Central memory CD4-positive, alpha-beta T cell (primary cell): ENCODE measurements around the gene ZFYVE1.
A peak's percentile ranks its signal among the peaks of the same experiment; 100 is the strongest.
"Not testable (repeated sequence)": the region's sequence is repeated elsewhere in the genome, so short reads cannot be mapped to it uniquely, and the experiment has no call there.

Experiments used
- DNase-seq: peaks from one replicate; pipeline ENCODE4 v3.0.0; 2022

The ZFYVE1 gene

GRCh38 chr14:72956741-72957140 lies 70.2 kb downstream of the ZFYVE1 start:
- DNase-seq = not testable (repeated sequence)

GRCh38 chr14:72952171-72952570 lies 74.7 kb downstream of the ZFYVE1 start:
- no peak for DNase-seq

GRCh38 chr14:72948481-72949138 lies 78.3 kb downstream of the ZFYVE1 start:
- peak; percentile 30 for DNase-seq

GRCh38 chr14:72947366-72948160 lies 79.3 kb downstream of the ZFYVE1 start:
- no peak for DNase-seq

- no peak for DNase-seq
Measured at GRCh38 chr14:72946491-72946890, 80.4 kb downstream of the ZFYVE1 start.

- no peak for DNase-seq
Measured at GRCh38 chr14:72945356-72946027, 81.4 kb downstream of the ZFYVE1 start.

GRCh38 chr14:72943876-72944430 lies 83.0 kb downstream of the ZFYVE1 start:
- DNase-seq = no peak

- no peak for DNase-seq
Measured at GRCh38 chr14:72942934-72943333, 84.0 kb downstream of the ZFYVE1 start.

- no peak for DNase-seq
Measured at GRCh38 chr14:72941286-72941985, 85.5 kb downstream of the ZFYVE1 start.

- no peak for DNase-seq
Measured at GRCh38 chr14:72939630-72940029, 87.3 kb downstream of the ZFYVE1 start.

GRCh38 chr14:72932893-72933292 lies 94.0 kb downstream of the ZFYVE1 start:
- no peak for DNase-seq

GRCh38 chr14:72929316-72930080 lies 97.4 kb downstream of the ZFYVE1 start:
- no peak for DNase-seq

- DNase-seq = no peak
Measured at GRCh38 chr14:72928872-72929271, 98.0 kb downstream of the ZFYVE1 start.

- peak; percentile 93 for DNase-seq
Measured at GRCh38 chr14:72926292-72927028, 100.4 kb downstream of the ZFYVE1 start, which contains the start of gene DCAF4. DCAF4 (plus strand) TSS chr14:72926464; CDS start chr14:72937979, 11,515 bp downstream.

- DNase-seq = no peak
Measured at GRCh38 chr14:72925815-72926291, 101.1 kb downstream of the ZFYVE1 start.

GRCh38 chr14:72925171-72925759 lies 101.6 kb downstream of the ZFYVE1 start:
- DNase-seq = no peak

- no peak for DNase-seq
Measured at GRCh38 chr14:72924337-72924736, 102.6 kb downstream of the ZFYVE1 start.

GRCh38 chr14:72921396-72921795 lies 105.5 kb downstream of the ZFYVE1 start:
- no peak for DNase-seq

GRCh38 chr14:72920008-72920407 lies 106.9 kb downstream of the ZFYVE1 start:
- no peak for DNase-seq
